Fibroblast of peridontal ligament (primary cell): ENCODE results near the gene SLC35B2.

ENCODE experiments used
- DNase-seq: peaks from one replicate; pipeline ENCODE4 v3.0.0-alpha.2; 2010; ENCODE audit errors: extremely low read depth

Gene SLC35B2

GRCh38 chr6:44257025-44257752 is at the start of gene SLC35B2:
Gene SLC35B2 (minus strand): TSS chr6:44257528. CDS start chr6:44257410, 118 bp downstream.
- peak; percentile 45 for DNase-seq

GRCh38 chr6:44306710-44307109 is 49.4 kb upstream of the SLC35B2 start:
- no peak for DNase-seq

- no peak for DNase-seq
These were observed 47.9 kb upstream of the SLC35B2 start for GRCh38 chr6:44305200-44305725.

DNA sequence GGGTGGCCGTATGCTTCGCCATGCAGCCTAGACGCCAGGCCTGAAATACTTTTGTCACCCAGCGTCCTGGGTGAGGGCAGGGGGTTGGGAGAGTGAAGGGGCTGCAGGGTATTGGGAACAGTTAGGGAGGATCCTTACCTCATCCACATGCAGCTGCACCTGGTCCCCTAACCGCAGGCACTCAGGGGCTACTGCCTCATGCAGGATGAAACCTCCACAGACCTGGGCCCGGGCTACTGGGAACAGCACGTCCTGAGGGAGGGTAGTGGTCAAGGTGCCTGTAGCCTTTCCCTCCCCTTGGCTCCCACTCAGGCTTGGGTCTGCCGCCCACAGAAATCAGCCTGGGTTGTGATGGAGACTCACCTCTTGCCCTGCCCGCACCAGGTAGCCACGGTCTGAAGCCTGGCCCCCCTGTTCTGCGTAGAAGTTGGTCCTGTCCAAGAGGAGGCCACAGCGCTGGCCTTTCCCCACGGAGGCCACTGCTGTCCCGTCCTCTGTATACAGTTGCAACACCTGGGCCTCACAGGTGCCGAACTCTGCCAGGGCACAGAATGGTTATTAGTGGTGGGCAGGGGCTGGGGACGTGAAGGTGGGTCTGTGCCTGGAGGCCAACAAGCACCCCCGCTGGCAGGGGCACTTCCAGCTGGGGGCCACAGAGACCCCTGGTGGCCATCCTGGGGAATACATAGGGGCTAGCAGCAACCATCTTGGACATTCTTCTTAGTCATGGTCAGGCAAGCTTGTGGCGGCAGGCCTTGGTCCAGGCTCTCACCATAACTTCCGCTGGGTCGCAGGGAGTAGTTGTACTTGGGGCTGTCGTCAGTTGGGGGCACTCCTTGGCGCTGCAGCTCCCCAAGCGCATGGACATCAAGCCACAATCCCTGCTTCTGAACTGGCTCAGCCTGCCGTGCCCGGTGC is 47.2 kb upstream of the SLC35B2 start:
- peak; percentile 28 for DNase-seq

DNA sequence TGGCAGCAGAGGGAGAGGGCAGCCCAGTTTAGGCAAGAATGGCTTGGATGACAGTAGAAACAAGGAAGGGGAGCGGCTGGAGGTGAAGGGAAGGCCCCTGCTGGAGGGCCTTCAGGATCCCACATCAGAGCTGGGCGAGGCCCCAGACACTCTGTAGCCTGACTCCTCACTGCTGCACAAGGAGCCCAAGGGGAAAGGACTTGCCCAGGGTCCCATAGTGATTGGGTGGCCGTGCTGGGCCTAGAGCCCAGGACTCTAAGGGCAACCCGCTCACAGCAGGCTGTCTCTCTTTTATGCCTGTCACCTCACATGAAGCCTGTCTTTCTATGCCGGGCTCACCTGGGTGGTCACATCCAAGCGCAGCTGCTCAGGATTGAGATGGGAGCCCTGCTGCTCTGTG is 46.5 kb upstream of the SLC35B2 start:
- DNase-seq = no peak

DNA sequence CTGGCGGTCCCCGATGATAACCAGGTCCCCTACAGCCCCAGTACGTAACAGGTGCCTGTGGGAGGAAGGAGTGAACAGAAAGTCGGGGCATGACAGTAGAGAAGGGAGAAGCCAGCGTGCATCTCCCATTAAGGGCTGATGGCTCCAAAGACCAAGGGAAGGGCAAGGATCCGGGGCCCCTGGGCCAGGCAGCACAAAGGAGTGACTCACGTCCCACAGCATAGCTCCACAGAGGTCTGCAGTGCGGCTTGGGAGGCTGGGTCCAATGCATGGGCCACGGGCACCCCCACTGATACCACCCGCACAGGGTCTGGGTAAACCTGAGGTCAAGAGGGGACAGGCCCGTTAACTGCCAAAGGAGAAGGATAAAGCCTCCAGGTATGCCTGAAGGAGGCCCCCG is 45.5 kb upstream of the SLC35B2 start:
- DNase-seq = no peak

GRCh38 chr6:44301782-44302564 is 44.6 kb upstream of the SLC35B2 start:
- no peak for DNase-seq

DNA sequence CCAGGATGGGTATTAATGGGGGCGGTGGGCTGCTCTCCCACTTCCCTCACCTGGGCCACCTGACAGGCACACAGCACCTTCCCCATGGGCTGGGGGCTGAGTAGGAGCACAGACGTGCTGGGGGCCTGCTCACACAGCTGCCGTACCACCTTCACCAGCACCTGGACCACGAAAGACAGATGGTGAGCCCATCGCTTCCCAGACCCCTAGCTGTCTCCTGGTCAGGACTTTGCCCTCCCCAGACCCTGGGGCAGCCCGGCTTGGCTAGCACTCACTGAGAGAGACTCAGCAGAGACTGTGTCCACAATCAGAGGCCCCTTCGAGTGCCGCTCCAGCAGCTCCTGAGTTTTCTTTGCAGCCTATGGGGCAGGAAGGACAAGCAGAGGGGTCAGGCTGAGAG is 43.8 kb upstream of the SLC35B2 start:
- no peak for DNase-seq

- DNase-seq = no peak
These were observed 43.0 kb upstream of the SLC35B2 start for GRCh38 chr6:44300292-44300823.

- DNase-seq = no peak
These were observed 41.5 kb upstream of the SLC35B2 start for GRCh38 chr6:44298864-44299263.

- DNase-seq = no peak
These were observed 40.9 kb upstream of the SLC35B2 start for GRCh38 chr6:44298055-44298803.

DNA sequence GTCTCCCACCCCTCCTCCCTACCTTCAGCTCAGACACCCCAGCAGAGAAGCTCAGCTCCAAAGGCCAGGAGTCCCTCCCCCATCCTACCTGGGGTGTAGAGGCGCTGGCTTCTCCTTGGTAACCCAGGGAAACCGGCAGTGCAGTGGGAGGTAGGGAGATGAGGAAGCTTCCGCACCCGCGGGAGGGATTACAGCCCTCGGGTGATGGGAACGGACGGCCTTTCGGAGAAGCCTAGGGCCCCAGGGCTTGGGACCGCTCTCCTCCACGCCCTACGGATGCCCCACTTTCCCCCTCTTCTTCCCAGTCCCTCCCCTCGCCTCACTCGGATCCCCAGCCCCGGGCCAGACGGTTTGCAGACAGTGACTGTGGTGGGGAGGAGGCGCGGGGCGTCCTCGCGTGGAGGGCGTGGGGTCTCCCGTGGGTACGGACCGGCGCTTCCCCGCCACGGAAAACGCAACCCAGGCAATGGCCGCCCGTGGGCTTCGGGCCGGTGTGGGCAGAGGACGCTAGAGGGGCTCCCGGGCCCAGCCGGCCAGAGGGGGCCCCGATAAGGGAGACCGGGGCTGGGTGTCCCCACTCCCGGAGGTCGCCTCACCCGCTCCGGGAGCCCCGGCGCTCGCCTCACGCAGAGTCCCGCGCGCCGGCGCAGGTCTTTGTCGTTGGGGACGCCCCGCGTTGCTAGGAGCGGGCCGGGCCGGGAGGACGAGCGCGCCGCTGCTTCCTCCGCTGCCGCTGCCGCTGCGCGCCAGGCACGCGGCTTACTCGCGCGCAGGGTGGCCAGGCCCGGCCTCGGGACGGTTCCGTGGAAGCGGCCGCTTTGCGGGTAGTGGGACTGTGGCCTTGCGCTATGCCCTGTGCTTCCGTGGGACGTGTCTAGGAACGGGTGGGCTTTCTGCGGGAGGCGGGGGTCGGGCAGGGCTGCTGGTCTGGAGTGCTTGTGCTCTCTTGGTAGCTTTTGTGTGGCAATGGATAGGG is 40.0 kb upstream of the SLC35B2 start:
- DNase-seq = peak; percentile 3

GRCh38 chr6:44294832-44295791 is 37.8 kb upstream of the SLC35B2 start:
- no peak for DNase-seq

- no peak for DNase-seq
These were observed 35.5 kb upstream of the SLC35B2 start for GRCh38 chr6:44292661-44293365.

DNA sequence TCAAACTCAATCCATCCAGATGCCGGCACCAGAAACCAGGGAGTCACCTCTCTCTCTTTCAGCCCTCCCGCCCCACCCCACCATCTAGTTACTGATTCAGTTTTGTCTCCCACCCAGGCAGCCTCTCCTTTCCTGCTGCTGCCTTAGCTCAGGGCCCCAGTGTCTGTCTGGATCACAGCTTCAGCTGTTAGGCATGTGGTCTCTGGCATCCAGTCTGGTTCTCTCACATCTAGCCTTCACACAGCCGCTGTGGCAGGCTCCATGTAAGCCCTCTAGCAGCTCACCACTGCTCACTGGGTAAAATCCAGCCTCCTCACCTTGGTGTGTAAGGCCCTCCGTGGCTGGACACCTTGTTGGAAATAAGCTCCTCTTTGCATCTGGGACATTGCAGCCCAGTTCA is 34.5 kb upstream of the SLC35B2 start:
- no peak for DNase-seq

- no peak for DNase-seq
These were observed 32.5 kb upstream of the SLC35B2 start for GRCh38 chr6:44289726-44290260.

- no peak for DNase-seq
These were observed 29.4 kb upstream of the SLC35B2 start for GRCh38 chr6:44286747-44287146.

GRCh38 chr6:44286285-44286565 is 28.9 kb upstream of the SLC35B2 start:
- DNase-seq = no peak
